Epidermal melanocyte (primary cell): ENCODE results near the gene COX6B1.
"Not testable (repeated sequence)": the region's sequence is repeated elsewhere in the genome, so short reads cannot be mapped to it uniquely, and the experiment has no call there.

Experiments
- DNase-seq: peaks from one replicate; pipeline ENCODE4 v3.0.0; 2011; ENCODE audit warnings: low spot score; ENCODE audit not compliant: insufficient read length

Gene COX6B1

GRCh38 chr19:35648017-35648961 is at the start of gene COX6B1:
TSS of gene COX6B1 (plus strand) at chr19:35648323. CDS start at chr19:35651244, 2,921 bp downstream.
- DNase-seq: peak; percentile 98

- no peak for DNase-seq
Observed at GRCh38 chr19:35601971-35602370, 46.2 kb upstream of the COX6B1 start.

GRCh38 chr19:35604436-35604835 is 43.7 kb upstream of the COX6B1 start:
- not testable (repeated sequence) for DNase-seq

GRCh38 chr19:35607170-35607569 is 41.0 kb upstream of the COX6B1 start:
- not testable (repeated sequence) for DNase-seq

GRCh38 chr19:35607661-35608060 is 40.5 kb upstream of the COX6B1 start:
- DNase-seq: no peak

- DNase-seq: no peak
Observed at GRCh38 chr19:35608251-35608650, 39.9 kb upstream of the COX6B1 start.

GRCh38 chr19:35609851-35610353 is 38.2 kb upstream of the COX6B1 start:
- DNase-seq: no peak

- no peak for DNase-seq
Observed at GRCh38 chr19:35612224-35612558, 35.9 kb upstream of the COX6B1 start.

GRCh38 chr19:35612559-35613321 is 35.4 kb upstream of the COX6B1 start, which contains the start of gene HAUS5:
TSS of gene HAUS5 (plus strand) at chr19:35612735. CDS start at chr19:35612795, 60 bp downstream.
- peak; percentile 87 for DNase-seq

GRCh38 chr19:35613574-35613973 is 34.5 kb upstream of the COX6B1 start:
- no peak for DNase-seq

GRCh38 chr19:35615036-35615435 is 33.1 kb upstream of the COX6B1 start:
- DNase-seq: no peak

GRCh38 chr19:35618857-35619256 is 29.3 kb upstream of the COX6B1 start:
- no peak for DNase-seq

GRCh38 chr19:35619290-35619923 is 28.7 kb upstream of the COX6B1 start:
- DNase-seq: no peak

- no peak for DNase-seq
Observed at GRCh38 chr19:35620001-35620400, 28.1 kb upstream of the COX6B1 start.

- DNase-seq: no peak
Observed at GRCh38 chr19:35621708-35622107, 26.4 kb upstream of the COX6B1 start.

GRCh38 chr19:35622750-35623149 is 25.4 kb upstream of the COX6B1 start:
- no peak for DNase-seq

GRCh38 chr19:35623327-35624010 is 24.7 kb upstream of the COX6B1 start:
- no peak for DNase-seq

- no peak for DNase-seq
Observed at GRCh38 chr19:35628264-35628564, 19.9 kb upstream of the COX6B1 start.

GRCh38 chr19:35628565-35629331 is 19.4 kb upstream of the COX6B1 start, which contains the start of gene RBM42:
TSS of gene RBM42 (plus strand) at chr19:35629036. CDS start at chr19:35629154, 118 bp downstream.
- DNase-seq: peak; percentile 100

- no peak for DNase-seq
Observed at GRCh38 chr19:35629332-35629633, 18.8 kb upstream of the COX6B1 start.
